NCI-H1694 treated with DMSO at 0.1 percent for 48 hours (cell line): Measurements from ENCODE around the gene ZNF70.
A peak's percentile ranks its signal among the peaks of the same experiment; 100 is the strongest.

ENCODE experiments used
- DNase-seq: peaks from one replicate; lab custom pipeline; 2025; lab: John Stamatoyannopoulos, UW

The ZNF70 gene

GRCh38 chr22:23716811-23717801 is 33.8 kb downstream of the ZNF70 start:
- DNase-seq: peak; percentile 51

GRCh38 chr22:23715806-23716375 is 35.0 kb downstream of the ZNF70 start:
- no peak for DNase-seq

- DNase-seq: no peak
Observed at GRCh38 chr22:23714596-23715578, 36.0 kb downstream of the ZNF70 start.

- DNase-seq: no peak
Observed at GRCh38 chr22:23713696-23714595, 37.0 kb downstream of the ZNF70 start.

GRCh38 chr22:23712256-23712655 is 38.7 kb downstream of the ZNF70 start:
- no peak for DNase-seq

- DNase-seq: no peak
Observed at GRCh38 chr22:23709107-23709506, 41.8 kb downstream of the ZNF70 start.

- no peak for DNase-seq
Observed at GRCh38 chr22:23708270-23708669, 42.6 kb downstream of the ZNF70 start.

GRCh38 chr22:23705358-23705757 is 45.6 kb downstream of the ZNF70 start:
- no peak for DNase-seq

- no peak for DNase-seq
Observed at GRCh38 chr22:23704829-23705228, 46.1 kb downstream of the ZNF70 start.

GRCh38 chr22:23704062-23704461 is 46.9 kb downstream of the ZNF70 start:
- no peak for DNase-seq

- DNase-seq: no peak
Observed at GRCh38 chr22:23700706-23701105, 50.2 kb downstream of the ZNF70 start.

- DNase-seq: no peak
Observed at GRCh38 chr22:23698673-23699235, 52.2 kb downstream of the ZNF70 start.

GRCh38 chr22:23698094-23698493 is 52.8 kb downstream of the ZNF70 start:
- DNase-seq: no peak

GRCh38 chr22:23697031-23697970 is 53.6 kb downstream of the ZNF70 start:
- no peak for DNase-seq

- no peak for DNase-seq
Observed at GRCh38 chr22:23696326-23696851, 54.5 kb downstream of the ZNF70 start.

- no peak for DNase-seq
Observed at GRCh38 chr22:23695571-23696325, 55.2 kb downstream of the ZNF70 start.

- no peak for DNase-seq
Observed at GRCh38 chr22:23695141-23695540, 55.8 kb downstream of the ZNF70 start.

GRCh38 chr22:23693979-23694680 is 56.8 kb downstream of the ZNF70 start:
- no peak for DNase-seq
